HG03442 (cell line): Measurements from ENCODE around the gene BDKRB2.

Source experiments
- ATAC-seq: cut with Tn5 transposase; IDR thresholded peaks from one replicate; pipeline ENCODE4 v1.9.1; 2021; ENCODE audit warnings: mild to moderate bottlenecking, moderate library complexity; ENCODE audit not compliant: unreplicated experiment

Gene BDKRB2

DNA sequence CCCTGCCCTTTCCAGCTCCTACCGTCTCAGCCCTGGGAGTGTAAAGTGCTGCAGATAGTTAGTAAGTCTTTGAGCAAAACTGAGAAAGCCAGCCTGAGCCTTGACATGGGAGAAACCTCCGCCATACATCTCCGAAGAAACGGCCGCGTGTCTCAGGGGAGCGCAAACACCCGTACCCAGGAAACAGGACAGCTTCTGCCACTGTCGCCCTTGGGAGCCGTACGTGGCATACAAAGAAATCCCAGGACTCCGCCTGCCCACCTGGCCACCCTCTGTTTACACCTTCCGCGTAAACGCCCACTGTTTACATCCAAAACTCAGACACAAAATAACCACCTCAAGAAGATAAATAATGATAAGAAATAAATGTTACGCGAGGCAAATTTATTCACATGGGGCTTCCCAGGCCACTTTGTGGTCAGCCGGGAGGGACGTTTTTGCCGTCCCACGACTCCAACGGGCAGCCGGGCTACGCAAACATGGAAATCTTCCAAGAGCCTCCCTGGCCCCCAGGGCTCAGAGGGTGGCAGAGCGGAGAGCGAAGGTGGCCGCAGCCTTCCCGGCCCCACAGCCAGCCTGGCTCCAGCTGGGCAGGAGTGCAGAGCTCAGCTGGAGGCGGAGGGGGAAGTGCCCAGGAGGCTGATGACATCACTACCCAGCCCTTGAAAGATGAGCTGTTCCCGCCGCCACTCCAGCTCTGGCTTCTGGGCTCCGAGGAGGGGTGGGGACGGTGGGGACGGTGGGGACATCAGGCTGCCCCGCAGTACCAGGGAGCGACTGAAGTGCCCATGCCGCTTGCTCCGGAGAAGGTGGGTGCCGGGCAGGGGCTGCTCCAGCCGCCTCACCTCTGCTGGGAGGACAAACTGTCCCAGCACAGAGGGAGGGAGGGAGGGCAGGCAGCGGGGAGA is at the start of gene BDKRB2:
TSS of gene BDKRB2 (plus strand) at position 689 of the 908 bp plus-strand sequence. CDS start 32,269 bp downstream, outside the sequence.
- ATAC-seq, result no peak

DNA sequence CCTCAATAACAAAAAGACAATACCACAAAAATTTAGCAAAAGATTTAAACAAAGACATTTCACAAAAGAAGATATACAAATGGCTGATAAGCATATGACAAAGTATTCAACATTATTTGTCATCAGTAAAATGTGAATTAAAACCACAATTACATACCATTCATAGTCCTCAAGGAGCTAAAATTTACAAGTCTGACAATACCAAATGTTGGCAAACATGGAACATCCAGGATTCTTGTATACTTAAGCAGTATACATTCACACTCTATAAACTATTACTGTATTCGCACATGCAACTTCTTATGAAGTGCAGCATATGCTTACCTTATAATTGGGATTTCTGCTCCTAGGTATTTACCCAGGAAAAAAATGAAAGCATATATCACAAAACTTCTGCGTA is 49.7 kb upstream of the BDKRB2 start:
- no peak for ATAC-seq

DNA sequence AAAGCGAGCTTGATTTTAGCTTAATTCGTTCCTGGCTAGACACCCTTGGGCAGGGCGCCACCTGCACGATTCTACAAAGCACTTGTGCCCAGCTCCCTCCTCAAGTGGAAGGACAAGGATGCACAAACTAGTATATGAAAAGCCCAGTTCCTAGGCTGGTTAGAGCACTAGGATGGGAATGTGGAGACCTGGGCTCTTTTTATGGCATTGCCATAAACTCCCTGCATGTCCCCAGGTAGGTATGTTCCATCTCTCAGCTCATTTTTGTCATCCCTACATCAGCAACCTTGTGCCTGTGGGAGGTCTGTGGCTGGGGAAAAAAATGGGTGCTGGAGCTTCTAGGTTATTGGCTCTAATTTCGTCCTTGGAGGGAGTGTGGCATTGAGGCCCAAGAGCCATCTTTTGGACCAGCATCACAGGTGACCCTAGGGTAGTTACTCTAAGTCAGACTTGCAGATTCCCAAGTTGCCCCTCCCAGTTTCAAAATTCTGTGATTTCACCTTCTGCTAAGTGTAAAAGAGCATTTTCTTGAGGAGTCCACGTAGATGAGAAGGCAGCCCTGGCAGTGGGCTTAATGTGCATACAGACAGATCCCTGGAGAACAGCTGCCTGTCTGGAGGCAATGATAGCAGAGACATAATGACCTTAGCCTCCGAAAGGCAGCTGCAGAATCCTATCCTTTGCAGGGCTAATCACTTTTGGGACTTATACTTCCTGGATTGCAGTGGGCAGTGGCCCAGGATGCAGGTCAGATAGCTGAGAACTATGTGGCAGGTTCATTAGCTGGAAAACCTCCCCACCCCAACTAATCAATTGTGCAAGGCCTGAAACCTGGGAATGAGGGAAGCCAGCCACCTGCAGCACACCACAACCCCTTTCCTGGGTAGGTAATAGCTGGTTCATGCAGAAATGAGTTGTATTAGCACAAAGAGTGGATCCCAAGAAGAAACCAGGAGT is 47.6 kb upstream of the BDKRB2 start:
- no peak for ATAC-seq

DNA sequence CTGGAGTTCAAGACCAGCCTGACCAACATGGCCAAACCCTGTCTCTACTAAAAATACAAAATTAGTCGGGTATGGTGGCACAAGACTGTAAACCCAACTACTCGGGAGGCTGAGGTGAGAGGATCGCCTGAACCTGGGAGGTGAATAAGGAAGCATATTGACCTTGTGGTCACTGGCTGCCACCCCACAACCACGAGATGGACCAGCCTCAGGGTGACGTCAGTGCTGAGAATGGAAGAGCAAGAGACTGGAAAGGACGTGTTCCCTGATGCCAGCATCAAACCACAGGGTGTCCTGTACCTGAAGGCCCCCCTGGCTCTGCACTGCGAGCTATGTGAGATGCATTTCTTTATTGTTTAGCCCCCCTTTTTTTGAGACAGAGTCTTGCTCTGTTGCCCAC is 45.9 kb upstream of the BDKRB2 start:
- no peak for ATAC-seq

DNA sequence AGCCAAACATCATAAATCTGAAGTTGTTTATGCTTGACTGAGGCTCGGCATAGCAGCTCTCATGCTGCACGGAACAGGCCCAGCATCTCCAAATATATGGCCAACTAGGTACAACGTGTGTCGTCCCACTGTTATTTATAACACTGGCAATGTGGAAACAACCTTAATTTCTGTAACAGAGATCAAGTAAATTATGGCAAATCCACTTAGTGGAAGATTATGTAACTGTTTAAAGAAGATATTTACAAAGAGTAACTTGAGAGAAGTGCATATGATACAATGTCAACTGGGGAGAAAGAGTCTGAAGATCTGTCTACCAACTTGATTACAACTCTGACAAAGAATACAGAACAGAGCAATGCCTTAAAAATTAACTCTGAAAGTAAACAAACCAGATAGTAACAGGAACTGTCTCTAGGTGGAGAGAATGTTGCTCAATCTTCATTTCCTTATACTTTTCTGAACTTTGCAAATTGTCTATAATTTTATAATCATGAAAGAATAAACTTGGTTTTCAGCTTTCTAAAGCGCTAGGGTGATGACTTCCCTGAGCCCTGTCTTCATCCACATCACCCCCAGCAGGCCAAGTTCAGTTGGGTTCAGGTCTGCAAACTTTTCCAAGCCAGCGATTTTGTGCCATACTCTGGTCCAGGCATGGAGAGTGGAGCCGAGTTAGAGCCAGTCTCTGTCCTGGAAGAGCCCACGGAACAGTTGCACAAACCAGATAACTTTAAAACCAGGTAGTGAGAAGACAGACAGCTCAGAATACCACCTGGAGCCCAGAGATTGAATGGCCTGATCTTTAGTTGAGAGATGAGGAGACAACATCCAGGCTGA is 44.3 kb upstream of the BDKRB2 start:
- no peak for ATAC-seq

DNA sequence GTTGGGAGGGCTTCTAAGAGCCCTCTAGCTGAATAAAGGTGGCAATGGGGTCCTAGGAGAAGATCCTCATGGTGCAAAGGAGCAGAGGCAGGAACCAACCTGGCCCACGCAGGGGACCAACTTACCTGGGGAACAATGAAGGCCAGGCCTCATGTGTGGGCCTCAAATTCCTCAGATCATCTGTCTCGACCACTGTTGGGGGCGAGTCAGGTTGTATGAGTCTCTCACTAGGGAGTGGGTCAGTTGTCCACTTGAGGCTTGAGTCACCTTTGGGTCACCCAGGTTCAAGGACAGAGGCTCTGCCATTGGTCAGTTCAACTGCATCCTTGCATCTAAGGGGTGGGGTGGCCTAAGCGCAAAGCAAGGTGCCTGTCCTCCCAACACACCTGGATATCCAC is 43.7 kb upstream of the BDKRB2 start:
- no peak for ATAC-seq

DNA sequence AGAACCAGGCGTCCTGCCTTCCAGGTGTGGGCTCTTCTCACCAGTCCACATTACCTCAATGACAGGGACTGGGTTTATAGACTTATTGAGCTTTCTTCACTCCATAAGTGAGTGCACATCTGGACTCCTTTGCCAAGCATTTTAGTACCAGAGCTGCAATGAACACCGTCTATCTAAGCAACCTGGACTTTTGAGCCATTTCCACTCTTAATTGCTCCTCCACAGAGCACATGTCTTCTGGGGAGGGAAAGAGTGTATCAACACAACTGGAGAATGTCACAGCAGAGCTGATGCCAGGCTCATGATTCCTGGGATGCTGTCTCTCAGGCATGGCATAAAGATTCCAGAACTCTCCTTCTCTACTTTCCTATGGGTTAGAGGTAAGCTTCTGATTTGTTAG is 43.0 kb upstream of the BDKRB2 start:
- ATAC-seq, result no peak

DNA sequence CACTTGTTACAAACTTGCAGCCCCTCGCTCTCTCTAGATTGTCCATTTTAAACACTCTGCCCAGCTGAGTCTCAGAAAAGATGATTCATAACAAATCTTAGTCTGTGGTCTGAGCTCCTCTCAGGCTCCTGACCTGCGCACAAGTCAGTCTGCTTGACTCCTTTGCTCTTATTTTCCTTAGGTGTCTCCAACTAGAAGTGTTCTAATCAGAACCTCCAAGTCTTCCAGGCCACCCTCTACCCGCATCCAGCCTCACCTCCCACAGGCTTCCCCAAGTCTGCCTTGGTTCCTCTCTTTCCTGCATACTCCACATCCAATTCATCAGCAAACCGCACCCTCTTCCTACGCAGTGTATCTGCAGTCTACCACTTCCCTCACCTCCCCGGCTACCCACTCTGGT is 42.4 kb upstream of the BDKRB2 start:
- no peak for ATAC-seq

DNA sequence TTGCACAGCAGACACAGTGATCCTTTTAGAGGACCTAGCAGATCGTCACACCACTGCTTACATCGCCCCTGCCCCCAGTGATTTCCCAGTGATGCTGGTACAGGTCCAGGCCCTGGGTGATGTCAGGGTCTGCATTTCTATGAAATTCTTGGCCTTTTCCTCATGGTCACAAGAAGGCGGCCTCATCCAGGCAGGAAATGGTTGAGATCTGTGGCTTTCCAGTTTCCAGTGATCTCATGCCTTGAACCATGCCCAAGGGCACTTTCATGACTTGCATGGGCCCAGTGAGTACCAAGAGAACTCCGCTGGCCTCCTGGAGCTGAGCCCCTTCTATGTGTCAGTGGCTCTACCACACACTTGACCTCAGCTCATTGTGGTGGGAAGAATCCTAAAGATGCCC is 41.9 kb upstream of the BDKRB2 start:
- ATAC-seq, result no peak

DNA sequence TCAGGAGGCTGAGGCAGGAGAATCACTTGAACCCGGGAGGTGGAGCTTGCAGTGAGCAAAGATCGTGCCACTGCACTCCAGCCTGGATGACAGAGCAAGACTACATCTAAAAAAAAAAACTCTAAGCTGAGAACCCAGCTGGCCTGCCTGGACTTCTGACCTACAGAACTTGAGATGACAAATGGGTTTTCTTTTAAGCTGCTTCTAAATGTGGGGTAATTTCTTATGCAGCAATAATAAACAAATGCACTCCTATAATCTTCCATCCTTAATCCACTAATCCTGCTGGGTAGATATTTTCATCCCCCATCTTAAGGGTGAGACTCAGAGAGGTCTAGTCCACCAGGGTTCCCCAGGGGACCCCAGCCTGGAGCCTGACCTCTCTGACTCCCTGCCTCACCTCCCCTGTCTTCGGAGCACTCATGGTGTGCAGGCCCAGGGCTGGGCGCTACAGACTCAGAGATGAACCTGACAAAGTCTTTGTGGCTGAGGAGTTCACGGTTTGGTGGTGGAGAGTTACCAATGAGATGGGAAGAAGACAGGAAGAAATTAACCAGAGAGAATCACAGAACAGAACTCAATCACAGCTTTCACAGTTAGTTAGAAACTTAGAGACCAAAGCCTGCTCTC is 39.7 kb upstream of the BDKRB2 start:
- no peak for ATAC-seq

DNA sequence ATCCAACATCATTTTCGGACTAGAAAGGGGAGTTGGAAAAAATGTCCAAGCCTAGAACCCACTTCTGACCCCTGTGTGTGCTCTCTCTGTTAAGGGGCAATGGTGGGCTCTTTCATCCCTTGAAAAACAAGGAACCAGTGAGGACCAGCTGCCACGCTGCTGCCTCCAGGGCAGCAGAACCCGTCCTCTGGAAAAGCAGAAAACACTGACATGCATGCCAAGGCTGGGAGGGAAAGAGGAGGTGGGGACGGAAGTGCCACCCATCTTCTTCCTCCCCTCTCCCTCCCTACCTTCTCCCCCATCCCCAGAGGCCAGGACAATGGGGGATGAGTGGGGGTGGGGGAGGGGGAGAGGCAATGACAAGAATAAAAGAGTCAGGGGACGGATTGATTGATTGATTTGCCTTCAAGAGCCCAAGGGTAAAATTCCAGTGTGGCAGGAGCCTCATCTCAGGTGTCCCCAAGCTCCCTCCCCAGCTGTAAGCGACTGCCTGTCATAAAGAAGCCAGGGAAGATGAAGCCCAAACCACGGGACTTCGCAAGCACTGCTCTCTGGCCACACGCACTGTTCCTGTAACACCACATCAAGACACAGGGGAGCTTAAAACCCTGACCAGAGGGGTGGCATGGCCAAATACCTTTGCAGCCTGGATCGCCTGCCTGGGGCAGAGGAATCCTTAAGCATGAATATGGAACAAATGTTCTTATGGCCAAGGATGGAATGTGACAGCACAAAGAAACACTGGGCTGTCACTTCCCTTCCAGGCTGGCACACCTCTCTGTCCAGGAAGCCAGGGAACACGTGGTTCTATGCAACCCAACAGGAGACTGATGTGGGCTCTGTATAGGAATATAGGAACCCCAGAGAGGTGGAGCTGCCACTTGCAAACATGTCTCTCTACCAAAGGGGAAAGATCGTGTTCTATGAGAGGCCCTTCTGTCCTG is 38.9 kb upstream of the BDKRB2 start:
- ATAC-seq, result no peak

DNA sequence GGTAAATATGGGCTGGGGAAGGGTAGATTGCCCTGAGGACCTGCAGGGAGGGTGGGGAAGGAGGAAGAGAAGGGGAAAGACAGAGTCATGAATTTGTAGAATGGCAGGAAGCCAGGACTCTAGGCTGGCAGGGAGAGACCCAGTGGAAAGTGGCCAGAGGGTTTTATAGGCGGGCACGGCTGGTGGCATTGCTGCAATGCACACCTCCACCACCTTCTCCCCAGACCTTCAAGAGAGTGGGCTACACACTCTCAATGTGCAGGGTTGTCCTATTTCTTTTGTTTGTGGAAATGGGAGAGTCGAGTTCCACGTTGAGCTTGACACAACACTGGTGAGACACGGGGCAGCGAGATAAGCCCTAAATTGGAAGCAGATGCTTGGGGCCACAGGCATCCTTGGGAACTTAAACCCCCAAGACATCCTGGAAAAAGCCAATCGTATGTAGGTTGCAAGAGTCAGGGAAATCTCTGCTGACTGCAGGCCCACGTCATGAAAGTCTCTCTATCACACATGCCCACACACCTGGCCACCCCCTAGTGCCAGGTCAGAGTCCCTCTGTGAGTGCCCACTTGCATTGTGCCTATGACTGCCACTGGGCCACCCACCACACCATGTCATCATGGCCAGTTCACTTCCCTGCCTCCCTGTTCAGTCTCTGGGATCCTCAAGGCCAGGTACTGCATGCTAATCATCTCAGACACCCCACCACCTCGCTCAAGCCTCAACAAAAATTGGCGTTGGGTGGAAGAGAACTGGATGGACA is 38.0 kb upstream of the BDKRB2 start:
- ATAC-seq, result no peak

DNA sequence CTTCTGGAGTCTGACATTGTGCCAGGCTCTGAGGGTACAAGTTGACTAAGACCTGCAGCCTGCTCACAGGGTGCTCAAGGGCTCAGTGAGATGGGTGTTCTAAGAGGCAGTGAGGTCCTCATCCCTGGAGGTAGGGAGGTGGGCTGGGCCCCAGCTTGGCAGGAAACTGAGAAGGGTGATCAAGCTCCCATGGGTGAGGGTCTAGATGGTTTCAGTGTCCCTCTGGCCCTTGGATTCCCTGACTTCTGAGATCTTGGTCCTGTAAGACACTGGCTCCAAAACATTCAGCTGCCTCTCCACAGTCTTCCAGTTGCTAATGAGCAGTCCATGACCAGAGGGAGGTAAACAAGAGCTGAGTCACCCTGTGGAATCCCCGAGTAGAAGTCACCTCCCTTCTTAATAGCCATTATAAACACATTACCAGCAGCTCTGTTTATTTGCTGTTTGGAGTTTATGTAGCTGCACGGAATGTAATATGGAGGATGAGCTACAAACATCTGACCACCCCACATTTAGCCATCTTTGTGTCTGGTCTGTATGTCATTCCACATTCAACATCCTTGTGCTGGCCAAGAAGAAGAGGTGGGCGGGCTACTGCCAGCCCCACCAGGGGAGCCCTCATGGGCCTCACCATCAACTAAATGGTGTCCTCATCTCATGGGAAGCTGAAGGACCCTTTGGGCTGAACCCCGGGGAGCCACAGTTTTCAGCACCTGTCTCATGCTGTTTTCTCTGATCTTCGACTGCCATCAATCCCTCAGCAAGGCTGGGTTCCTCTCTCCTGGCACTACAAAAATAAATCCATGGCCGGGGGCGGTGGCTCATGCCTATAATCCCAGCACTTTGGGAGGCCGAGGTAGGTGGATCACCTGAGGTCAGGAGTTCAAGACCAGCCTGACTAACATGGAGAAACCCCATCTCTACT is 37.2 kb upstream of the BDKRB2 start:
- no peak for ATAC-seq

DNA sequence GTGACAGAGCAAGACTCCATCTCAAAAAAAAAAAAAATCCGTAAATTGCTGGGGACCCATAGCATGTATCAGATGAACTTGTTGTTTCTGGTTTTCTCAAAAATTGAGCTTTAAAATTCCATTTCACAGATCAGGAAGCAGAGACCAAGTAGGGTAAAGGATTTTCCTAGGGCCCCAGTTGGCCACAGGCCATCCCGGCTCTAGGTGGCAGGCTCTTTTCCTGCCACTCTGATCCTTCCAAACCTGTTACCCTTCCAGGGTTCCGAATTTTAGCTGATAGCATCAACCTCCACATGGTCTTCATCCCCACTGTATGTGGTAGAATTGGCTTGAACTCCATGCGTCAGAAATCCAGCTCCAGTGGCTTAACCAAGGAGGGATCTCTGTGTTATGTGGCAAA is 36.1 kb upstream of the BDKRB2 start:
- no peak for ATAC-seq

DNA sequence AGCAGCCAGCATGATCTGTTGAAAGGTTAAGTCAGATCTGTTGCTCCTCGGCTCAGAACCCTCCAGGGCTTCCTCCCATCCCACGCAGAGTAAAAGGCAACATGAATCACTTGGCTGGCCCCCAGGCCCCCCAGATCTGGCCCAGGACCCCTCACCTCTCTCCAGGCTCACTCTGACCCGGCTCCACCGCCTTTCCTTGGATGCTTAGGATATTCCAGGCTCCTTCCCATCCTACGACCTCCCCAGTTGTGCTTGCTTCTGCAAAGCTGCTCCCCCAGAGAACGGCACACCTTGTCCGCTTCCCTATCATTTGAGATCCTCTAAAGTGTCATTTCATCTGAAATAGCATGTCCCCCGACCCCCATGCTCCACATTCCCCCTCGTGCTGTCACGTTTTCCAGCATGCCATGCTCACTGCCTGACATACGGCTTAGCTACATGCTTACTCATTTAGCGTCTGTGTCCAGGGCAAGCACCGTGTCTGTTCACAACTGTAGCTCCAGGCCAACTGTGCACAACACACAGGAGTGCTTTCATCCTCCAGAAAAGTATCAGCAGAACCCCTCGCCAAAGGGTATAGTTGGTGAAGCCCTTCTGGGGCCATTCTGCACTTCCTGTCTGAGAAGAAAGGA is 33.6 kb upstream of the BDKRB2 start:
- ATAC-seq, result no peak

DNA sequence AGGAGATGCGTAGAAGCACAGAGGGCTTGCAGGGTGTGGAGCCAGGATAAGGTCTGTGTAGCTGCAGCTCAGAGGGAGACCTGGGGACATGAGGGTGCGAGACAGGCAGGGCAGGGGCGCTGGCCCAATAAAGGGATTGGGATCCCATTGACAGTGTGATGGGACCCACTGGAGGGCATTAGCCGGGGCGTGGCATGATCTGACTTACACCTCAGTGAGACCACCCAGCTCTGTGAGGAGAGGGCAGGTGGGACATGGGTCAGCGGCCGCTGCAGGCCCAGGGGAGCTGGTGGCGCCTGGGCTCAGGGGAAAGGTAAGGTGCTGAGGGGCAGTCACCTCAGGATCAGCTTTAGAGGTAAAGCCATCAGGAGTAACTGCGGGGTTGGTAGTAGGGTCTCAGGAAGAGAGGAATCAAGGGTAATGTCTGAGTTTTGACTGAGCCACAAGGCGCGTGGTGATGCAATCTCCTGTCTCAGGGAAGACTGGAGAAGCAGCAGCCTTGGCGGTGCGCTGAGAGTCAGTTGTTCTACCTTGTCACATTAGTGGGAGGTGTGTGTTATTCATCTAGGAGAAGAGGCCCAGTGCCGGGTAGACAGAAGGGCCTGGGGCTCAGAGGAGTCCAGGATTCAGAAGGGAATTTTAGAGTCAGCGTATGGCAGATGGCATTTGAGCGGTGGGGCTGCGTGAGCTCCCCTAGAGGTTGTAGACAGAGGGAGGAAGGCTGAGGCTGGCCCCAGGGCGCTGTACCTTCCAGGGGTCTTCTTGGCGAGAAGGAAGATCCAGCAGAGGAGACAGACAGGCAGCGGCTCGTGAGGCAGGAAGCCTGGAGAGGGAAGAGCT is 30.8 kb upstream of the BDKRB2 start:
- ATAC-seq, result no peak
